NCI-H446 (cell line): ENCODE results near the gene GRB7.

ENCODE experiments used
- DNase-seq, 2 experiments: peaks; one replicate each; lab custom pipeline; 2025; lab: John Stamatoyannopoulos, UW

The GRB7 gene

GRCh38 chr17:39772987-39773934 lies 35.5 kb downstream of the GRB7 start:
- DNase-seq, result no peak

GRCh38 chr17:39774047-39774446 lies 36.3 kb downstream of the GRB7 start:
- DNase-seq, result no peak

DNA sequence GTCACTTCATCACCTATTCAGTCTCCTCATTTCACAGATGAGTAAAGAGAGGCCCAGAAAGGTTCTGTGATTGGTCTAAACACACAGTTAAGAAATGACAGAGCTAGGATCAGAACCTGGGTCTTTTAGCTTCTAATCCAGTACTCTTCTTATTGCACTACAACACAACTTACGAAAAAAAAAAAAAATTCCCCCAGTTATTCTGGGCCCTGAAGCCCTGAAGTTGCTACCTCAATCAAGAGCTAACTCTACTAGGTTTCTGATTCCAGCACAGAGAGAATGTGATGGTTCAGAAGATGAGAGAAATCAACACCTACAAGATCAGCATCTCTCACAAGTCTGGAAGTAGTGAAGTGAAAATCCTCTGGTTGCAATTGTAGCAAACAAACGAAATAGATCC lies 37.3 kb downstream of the GRB7 start:
- DNase-seq, result no peak

- DNase-seq, result no peak
Observed at GRCh38 chr17:39776252-39776651, 38.5 kb downstream of the GRB7 start.

DNA sequence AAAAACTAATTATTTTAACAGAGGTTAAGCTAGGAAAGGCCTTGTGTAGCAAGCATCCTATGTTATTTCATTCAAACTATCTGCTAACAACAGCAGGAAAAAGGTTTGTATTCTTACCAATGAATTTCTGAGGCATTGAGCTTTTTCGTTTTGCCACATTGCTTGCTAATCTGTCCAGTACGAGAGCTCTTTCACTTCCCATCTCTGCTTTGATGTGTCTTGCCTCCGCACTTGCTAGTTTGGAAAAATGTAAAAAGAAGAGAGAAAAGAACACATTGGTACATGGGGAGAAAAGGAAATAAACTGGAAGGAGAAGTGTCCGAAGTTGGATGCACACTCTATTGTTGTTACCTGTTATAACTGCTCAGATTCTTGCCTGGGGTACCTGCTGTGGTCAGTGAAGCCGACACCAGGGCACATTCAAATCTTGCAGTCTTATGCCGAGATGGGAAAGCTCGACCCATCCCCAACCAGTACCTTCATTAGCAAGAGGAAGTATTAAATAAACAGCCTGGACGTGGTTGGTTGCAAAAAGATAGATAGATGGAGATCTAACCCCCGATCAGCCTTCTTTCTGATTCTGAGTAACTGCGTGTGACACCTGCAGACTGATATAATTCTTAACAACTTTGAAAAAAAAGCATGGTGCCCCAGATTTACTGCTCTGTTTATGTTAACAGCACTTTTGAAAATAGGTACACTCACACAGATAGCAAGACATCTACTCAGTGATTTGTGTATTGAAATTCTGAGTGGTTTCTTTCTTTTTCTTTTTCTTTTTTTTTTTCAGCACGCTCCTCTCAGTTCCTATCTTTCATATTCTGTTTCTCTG lies 40.0 kb downstream of the GRB7 start:
- no peak for DNase-seq

DNA sequence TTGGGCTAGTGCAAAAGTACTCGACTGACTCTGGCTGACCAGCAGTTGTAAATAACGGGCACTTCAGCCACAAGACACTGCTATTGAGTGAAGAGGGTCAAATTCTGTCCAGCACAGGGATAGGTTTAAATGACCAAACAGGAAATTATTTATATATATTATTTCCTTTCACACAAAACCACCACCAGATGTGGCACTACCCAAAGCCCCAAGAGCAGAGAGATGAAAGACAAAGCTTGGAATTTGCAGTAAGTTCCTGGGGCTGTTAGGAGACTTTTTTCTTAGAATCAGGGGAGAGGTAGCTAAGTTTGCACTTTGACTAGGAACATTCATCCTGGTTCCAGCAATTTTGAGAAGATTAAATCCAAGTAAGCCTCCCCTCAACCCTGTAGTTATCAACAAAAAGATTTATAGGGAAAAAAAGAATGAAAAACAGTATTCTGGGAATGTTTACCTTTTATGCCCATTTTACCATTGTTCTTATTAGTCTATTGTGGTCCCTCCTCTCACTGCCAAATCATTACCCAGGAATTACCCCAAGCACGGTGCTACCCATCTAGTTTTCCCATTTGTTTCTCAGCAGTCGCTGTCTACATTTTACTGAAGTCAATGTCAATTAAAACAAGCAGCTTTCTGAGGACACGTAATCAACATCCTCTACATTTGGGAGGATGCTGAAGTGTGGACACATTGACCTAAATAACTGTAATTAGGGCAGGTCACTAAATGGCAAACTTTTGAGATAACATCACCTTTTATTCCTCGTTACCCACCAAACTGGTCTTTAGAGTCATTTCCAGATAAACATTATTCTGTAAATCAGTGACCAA lies 43.5 kb downstream of the GRB7 start:
- no peak for DNase-seq

- no peak for DNase-seq
Observed at GRCh38 chr17:39781861-39782213, 44.1 kb downstream of the GRB7 start.

- DNase-seq, result no peak
Observed at GRCh38 chr17:39782481-39782880, 44.7 kb downstream of the GRB7 start.

DNA sequence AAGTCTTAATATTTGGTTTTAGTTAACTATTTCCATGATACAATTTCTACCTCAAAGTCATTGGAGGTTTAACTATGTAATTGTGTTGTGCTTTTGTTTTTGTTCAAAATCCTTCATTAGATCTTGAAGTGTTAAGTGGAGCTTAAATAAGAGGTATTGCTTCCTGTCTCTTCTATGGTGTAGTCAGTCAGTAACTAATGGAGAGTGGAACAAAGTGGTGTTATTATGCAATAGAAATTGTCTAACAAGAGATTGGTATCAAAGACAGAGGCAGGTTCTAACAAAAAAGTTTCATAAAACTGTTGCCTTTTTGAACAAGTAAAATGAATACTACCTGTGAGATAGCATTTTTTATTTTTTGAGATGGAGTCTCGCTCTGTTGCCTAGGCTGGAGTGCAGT lies 45.2 kb downstream of the GRB7 start:
- DNase-seq, result no peak

DNA sequence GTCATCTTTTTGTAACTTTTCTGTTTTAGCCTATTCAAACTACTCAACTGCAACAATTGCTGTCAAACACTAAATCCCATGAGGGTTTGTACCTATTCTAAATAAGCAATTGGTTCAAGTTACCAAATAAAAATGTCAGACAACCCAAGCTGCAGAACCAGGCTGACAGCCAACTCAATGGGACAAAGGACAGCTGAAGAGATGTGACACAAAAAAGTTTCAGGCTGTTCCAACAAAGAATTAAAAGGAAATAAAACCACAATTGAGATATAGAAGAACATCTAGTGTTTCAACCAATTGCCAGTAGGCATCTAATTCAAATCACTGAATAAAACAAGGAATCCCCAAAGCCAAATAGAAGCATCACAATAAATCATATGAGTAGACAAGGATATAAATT lies 49.3 kb downstream of the GRB7 start:
- DNase-seq, result no peak

DNA sequence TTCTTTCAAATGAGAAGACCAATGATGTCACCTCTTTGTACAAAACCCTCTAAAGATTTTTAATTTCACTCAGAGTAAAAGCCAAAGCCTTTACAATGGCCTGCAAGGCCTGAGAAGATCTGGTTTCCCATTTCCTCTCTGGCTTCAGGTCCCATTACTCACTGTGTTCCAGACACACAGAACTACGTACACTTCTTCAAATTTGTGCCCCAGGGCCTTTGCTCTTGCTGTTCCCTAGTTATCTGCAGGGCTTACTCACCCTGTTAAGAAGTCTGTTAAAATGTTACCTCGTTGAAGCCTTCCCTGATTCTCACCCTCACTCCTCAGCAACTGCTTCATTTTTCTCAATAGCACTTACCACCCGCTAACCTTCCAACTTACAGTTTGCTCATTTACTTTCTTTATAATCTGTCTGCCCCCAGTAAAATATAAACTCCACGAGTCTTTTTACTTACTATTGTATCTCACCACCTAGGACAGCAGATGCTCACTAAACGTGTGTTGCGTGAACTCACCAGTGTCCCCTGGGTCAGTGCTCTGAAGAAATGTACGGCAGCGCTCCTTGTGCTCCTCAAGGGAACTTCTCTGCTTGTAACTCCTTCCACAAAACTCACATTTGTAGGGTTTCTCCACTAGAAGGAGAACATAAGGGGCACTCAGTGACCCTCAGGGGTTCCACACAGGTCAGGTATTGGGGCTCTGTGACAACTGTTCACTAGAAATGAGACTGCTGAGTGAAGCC lies 50.2 kb downstream of the GRB7 start:
- no peak for DNase-seq

DNA sequence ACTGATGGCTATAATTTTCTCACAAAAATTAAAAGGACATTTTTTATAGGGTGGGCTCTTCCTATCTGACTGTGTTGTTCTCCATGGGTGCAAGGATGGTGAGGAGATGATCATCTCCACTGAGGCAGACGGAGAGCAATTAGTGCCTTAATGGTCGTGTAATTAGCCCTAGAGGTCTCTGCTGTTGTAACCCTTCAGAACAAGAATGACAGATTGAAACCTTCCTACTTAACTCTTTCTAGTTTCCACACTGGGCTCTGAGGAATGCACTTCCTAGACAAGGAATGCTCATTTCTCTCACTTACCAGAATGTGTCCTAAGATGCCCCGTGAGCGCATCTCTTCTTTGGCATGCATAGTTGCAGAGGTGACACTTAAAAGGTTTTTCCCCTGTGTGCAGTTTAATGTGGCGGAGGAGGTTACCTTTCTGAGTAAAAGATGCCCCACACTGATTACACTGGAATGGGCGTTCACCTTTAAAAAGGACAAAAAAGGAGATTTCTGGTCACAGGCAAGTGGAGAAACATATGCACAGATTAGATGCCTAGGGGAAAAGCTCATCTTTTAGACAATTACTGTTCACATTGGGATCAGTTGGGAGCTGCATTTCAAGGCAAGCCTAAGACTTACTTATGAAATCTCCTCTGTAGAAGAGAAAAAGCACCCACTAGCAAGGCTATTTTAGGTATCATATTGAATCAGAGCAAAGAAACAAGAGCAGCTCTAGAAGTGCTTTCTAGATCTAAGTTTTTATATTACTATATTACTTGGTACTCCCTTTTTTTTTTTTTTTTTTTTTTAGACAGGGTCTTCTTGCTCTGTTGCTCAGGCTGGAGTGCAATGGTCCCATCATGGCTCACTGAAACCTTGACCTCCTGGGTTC lies 53.6 kb downstream of the GRB7 start:
- DNase-seq, result no peak

DNA sequence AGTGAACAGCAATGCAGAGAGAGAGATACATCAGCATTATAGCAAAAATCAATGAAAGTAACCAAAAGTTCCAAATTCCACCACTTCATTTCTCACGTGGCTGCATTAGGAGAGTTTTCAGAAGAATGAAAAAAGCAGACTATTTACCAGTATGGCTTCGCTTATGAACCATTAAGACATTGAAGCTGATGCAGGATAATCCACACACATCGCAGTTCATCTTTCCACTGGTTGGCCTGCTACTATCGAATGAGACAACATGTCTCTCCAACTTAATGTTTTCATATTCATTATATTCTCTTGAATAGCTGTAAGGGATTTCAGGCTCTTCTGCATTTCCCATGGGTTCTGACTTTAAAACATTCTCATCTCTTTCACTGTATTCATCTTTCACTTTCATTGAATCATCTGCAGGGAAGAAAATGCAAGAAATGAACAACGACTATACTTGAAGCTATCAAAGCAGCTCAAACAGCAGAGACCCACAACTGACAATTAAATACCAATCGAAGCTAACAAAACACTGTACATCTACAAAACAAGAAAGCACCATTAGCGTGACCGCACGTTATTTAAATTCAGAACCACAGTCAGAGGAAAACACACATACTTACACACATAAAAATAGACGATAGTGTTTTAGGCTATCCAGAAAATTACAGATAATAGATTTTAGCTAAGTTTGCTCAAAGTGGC lies 54.9 kb downstream of the GRB7 start:
- no peak for DNase-seq

DNA sequence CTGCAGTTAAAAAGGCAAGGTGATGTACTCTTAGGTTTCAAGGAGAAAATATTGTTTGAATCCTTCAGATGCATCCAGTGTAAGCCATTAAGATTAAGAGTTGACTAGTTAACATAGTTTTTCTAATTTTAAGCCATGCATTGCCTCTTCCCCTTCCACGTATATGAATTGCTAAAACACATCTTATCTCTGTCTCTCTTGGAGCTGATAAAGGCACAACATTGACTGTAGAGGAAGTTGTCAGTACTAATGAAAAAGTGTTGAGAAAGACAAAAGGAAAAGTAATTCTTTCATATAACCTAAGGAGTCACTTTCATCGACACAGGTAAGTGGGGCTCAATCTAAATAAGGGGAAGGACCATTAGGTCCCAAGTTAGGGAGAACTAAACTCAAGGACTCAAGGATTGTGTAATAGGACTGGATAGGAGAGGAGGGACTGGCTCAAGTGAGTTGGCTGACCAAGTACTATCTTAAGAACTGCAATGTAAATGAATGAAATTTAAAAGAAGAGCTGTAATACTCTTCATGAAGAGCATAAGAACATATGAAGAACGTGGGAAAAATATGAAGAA lies 55.6 kb downstream of the GRB7 start:
- DNase-seq, result no peak

- DNase-seq, result no peak
Observed at GRCh38 chr17:39794249-39794970, 56.7 kb downstream of the GRB7 start.
